DOHH2 (cell line): ENCODE data around the gene ANTXR1.
A peak's percentile ranks its signal among the peaks of the same experiment; 100 is the strongest.

ENCODE experiments used
- H3F3A ChIP-seq: fragments of 200-600 bp; sonication (generic), shearing (Covaris generic); 2 replicates; pipeline ENCODE4 v1.6.0; 2016; ENCODE audit warnings: antibody characterized with exemption, mild to moderate bottlenecking; ENCODE audit not compliant: control insufficient read depth, insufficient read depth
- H3K27ac ChIP-seq: fragments of 200-600 bp; sonication (generic); 2 replicates; pipeline ENCODE4 v1.5.1; 2014; ENCODE audit warnings: low read depth, mild to moderate bottlenecking, low read length, moderate library complexity
- H3K27me3 ChIP-seq: fragments of 200-600 bp; sonication (generic); 2 replicates; pipeline ENCODE4 v1.6.1; 2014; ENCODE audit warnings: mild to moderate bottlenecking, low read length, mixed read lengths; ENCODE audit not compliant: control insufficient read depth
- H3K36me3 ChIP-seq: fragments of 200-600 bp; sonication (generic); 2 replicates; pipeline ENCODE4 v1.6.1; 2014; ENCODE audit warnings: mild to moderate bottlenecking, low read length, moderate library complexity, mixed read lengths; ENCODE audit not compliant: control insufficient read depth
- H3K4me1 ChIP-seq: fragments of 200-600 bp; sonication (generic); 2 replicates; pipeline ENCODE4 v1.6.1; 2014; ENCODE audit warnings: mild to moderate bottlenecking, low read length, mixed read lengths; ENCODE audit not compliant: control insufficient read depth
- H3K4me2 ChIP-seq: fragments of 200-600 bp; sonication (generic); 2 replicates; pipeline ENCODE4 v1.6.0; 2014; ENCODE audit warnings: mild to moderate bottlenecking, low read length, moderate library complexity
- H3K4me3 ChIP-seq: fragments of 200-600 bp; sonication (generic); 2 replicates; pipeline ENCODE4 v1.5.1; 2014; ENCODE audit warnings: mild to moderate bottlenecking, low read length, mixed read lengths
- H3K79me2 ChIP-seq: fragments of 200-600 bp; sonication (generic); 2 replicates; pipeline ENCODE4 v1.6.1; 2014; ENCODE audit warnings: mild to moderate bottlenecking, low read length, mixed read lengths; ENCODE audit not compliant: control insufficient read depth
- H3K9me2 ChIP-seq: fragments of 200-600 bp; sonication (generic); replicated peaks from 2 replicates; pipeline ENCODE4 v1.6.1; 2014; ENCODE audit warnings: mild to moderate bottlenecking, low read length, mixed read lengths; ENCODE audit not compliant: control insufficient read depth
- H3K9me3 ChIP-seq: fragments of 200-600 bp; sonication (generic); 2 replicates; pipeline ENCODE4 v1.6.1; 2014; ENCODE audit warnings: antibody characterized with exemption, low read length, mixed read lengths; ENCODE audit not compliant: control insufficient read depth, insufficient read depth
- H4K20me1 ChIP-seq: fragments of 200-600 bp; sonication (generic); 2 replicates; pipeline ENCODE4 v1.6.0; 2014; ENCODE audit warnings: low read depth, mild to moderate bottlenecking, antibody characterized with exemption, low read length, moderate library complexity; ENCODE audit not compliant: control insufficient read depth, insufficient read depth
- CTCF ChIP-seq: fragments of 200-600 bp; sonication (generic); IDR thresholded peaks from one replicate; pipeline ENCODE4 v1.5.1; 2014; ENCODE audit warnings: antibody characterized with exemption, mild to moderate bottlenecking, low read depth, low read length; ENCODE audit not compliant: poor library complexity, severe bottlenecking
- EZH2phosphoT487 ChIP-seq: fragments of 200-600 bp; sonication (generic); IDR thresholded peaks from 2 replicates; pipeline ENCODE4 v1.6.1; 2017; ENCODE audit warnings: borderline replicate concordance, mild to moderate bottlenecking, antibody characterized with exemption, low read length, moderate library complexity, mixed read lengths

ANTXR1 gene

GRCh38 chr2:69013142-69013839 lies at the start of gene ANTXR1:
TSS of gene ANTXR1 (plus strand) at chr2:69013179. CDS start at chr2:69013500, 321 bp downstream.
- H3K27ac ChIP-seq = no peak within 1 kb of the TSS

GRCh38 chr2:68964282-68964681 lies 48.7 kb upstream of the ANTXR1 start:
- TF ChIP-seq EZH2phosphoT487 = no peak
- no peak for TF ChIP-seq CTCF
- Histone ChIP-seq H3K4me3 (no peak overlapping the region), H3K27me3 (0 out of 2 replicates have a peak, but pooled peaks cover 7% of the 10 kb centered on the region), H4K20me1 (no peaks in the 10 kb centered on the region), H3K9me2 (no peaks in the 10 kb centered on the region), H3K79me2 (no peaks in the 10 kb centered on the region), H3K27ac (no peak overlapping the region), H3K9me3 (no peaks in the 10 kb centered on the region), H3K4me1 (no peaks in the 10 kb centered on the region), H3K36me3 (no peaks in the 10 kb centered on the region), H3F3A (no peaks in the 10 kb centered on the region), H3K4me2 (no peak overlapping the region)

More at GRCh38 chr2:69013142-69013839, at the start of gene ANTXR1:
- no peaks in the 10 kb centered on the region for H3K9me2 ChIP-seq
- H3K4me1 ChIP-seq = no peaks in the 10 kb centered on the region
- H3K4me3 ChIP-seq = no peak within 1 kb of the TSS
- H3K4me2 ChIP-seq = no peak within 1 kb of the TSS
- H4K20me1 ChIP-seq = no peaks in the 10 kb centered on the region
- no peaks in the 10 kb centered on the region for H3F3A ChIP-seq
- no peaks in the 10 kb centered on the region for H3K9me3 ChIP-seq
- TF ChIP-seq EZH2phosphoT487 (no peak), CTCF (peak; percentile 14)
- no peaks in the 10 kb centered on the region for H3K79me2 ChIP-seq
- H3K27me3 ChIP-seq = peaks cover 46% of the 10 kb centered on the region
- H3K36me3 ChIP-seq = no peaks in the 10 kb centered on the region

GRCh38 chr2:68968221-68968620 lies 44.8 kb upstream of the ANTXR1 start:
- H3K36me3 ChIP-seq = no peaks in the 10 kb centered on the region
- H3K27ac ChIP-seq = no peak overlapping the region
- H3K27me3 ChIP-seq = 0 out of 2 replicates have a peak, but pooled peaks cover 7% of the 10 kb centered on the region
- no peak overlapping the region for H3K4me2 ChIP-seq
- no peaks in the 10 kb centered on the region for H4K20me1 ChIP-seq
- no peaks in the 10 kb centered on the region for H3K79me2 ChIP-seq
- H3K9me3 ChIP-seq = no peaks in the 10 kb centered on the region
- H3F3A ChIP-seq = no peaks in the 10 kb centered on the region
- H3K9me2 ChIP-seq = no peaks in the 10 kb centered on the region
- H3K4me1 ChIP-seq = no peaks in the 10 kb centered on the region
- no peak for TF ChIP-seq EZH2phosphoT487
- no peak for TF ChIP-seq CTCF
- no peak overlapping the region for H3K4me3 ChIP-seq
